CD4-positive, alpha-beta T cell treated with Interleukin-15 for 1 hour (primary cell): ENCODE data around the gene PPM1M.
"Not testable (repeated sequence)": the region's sequence is repeated elsewhere in the genome, so short reads cannot be mapped to it uniquely, and the experiment has no call there.

Experiments used
- DNase-seq: peaks from one replicate; pipeline ENCODE4 v3.0.0-alpha.2; 2020

PPM1M gene

DNA sequence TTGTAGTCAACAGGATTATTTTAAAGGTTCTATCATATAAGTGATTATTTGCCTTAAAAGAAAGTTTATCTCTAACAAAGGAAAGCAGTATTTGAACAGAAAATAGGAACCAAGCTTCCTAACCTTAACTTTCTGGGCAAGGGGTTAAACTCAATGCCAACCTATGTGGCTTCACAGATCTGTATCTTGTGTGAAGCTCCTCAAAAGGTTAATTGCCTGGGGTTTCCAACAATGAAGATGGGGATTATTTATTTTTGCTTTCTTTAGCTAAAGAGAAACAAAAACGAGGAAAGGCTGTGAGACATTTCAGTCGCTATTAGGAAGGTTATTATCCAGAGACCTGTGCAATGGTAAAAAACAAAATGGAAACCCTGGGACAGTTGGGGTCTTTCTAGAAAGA is 34.0 kb downstream of the PPM1M start:
- no peak for DNase-seq

DNA sequence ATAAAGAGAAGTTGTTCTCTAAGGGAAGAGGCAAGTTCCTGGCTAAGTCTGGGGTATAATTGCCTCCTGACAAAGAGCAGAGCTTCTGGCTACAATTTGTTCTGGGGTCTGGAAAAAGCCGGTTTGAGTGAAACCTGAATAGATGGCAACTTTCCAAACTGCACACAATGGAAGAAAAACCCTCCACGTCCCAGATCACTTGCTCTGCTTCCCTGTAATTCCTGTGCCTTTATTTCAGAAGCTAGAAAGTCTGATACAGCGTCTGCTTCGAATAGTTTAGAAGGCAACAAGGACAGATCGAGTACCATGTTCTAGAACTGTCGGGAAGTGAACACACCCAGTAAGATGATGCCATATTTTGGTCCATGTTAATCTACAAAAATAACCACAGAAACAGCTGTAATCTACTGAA is 34.5 kb downstream of the PPM1M start:
- no peak for DNase-seq

DNA sequence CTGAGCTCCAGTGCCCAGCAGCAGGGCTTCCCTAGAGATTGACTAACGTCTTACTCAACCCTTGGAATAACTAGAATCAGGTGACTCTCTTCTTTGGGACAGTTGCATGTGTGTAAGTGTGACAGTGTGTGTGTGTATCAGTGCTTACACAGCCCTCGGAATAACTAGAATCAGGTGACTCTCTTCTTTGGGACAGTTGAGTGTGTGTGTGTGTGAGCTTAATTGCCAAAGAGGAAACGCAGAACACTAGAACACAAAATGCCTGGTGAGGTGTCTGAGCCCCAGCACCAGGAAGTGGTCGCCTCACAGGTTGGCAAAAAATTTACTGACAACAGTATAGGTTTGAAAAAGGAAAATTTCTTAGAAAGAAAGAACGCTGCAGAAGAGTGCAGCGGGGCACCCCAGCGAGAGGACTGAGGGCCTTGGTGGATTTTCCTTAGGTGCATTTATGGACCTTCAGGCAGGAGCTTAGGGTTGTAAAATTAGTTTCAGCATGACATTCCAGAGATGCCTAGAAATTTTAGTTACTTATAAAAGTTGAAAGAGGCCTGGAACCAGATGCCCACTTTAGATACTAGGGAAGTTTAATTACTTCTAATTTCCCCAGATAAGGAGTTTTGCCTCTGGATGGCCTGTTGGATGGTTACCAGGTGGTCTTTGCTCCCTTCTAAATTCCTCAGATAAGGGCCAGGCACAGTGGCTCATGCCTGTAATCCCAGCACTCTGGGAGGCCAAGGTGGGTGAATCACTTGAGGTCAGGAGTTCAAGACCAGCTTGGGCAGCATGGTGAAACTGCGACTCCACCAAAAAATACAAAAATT is 36.6 kb downstream of the PPM1M start:
- DNase-seq = peak; percentile 59

DNA sequence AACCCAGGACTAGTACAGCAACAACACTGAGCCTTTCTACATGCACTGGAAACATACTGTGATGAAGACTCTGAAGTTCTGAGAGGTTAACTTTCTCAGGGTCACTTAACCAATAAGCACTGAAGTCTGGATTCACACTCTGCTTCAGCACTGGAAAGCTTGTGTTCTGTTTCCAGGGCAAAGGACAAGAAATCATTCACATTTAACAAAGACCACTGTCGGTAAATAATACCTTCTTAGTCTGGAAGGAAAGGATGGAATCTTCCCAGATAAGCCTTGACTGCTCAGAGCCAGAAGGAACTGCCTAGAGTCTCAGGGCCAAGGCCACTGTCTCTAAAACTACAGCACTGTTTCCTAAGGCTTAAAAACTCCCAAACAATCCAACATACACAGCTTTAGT is 37.7 kb downstream of the PPM1M start:
- no peak for DNase-seq

DNA sequence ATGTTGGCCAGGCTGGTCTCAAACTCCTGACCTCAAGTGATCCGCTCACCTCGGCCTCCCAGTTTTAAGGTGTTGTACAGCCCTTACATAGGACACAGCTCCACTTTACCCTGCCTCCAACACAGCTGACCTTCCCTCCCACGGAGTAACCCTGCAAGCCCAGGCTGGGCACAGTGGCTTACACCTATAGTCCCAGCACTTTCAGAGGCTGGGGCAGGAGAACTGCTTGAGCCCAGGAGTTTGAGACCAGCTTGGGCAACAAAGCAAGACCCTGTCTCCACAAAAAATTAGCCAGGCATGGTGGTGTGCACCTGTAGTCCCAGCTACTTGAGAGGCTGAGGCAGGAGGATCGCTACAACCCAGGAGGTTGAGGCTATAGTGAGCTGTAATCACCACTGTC is 38.5 kb downstream of the PPM1M start:
- not testable (repeated sequence) for DNase-seq

DNA sequence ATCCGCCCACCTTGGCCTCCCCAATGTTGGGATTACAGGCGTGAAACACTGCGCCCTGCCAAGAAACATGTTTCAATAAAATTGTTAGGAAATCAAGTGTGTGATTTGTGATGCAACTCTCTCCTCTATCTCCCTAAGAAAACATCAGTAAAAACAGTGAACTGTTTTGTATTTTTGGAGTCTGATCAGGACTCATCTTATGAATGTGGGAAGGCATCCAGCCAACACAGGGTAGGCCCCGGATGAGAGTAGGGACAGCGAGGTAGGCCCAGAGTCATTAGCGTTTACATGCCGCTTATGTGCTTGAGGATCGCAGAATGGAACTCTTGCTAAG is 41.2 kb downstream of the PPM1M start:
- no peak for DNase-seq

DNA sequence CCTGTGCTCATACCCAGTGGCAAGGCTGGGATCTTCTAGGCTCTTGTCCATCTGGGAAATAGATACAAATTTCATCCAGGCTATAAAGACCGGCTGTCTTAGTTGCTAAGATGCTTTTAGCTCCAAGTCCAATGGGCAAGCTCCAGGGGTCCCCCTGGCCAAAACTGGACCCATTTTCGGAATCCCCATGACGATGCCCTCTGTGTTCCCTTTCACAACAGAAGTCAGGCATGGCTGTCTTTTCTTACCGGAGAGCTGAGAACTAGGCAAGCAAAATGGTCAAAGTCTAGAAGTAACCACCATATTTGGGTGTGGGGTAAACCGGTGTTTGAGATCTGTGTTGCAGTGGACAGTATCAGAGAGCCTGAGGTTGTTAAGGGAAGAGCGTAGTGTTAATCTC is 43.1 kb downstream of the PPM1M start:
- DNase-seq = no peak

DNA sequence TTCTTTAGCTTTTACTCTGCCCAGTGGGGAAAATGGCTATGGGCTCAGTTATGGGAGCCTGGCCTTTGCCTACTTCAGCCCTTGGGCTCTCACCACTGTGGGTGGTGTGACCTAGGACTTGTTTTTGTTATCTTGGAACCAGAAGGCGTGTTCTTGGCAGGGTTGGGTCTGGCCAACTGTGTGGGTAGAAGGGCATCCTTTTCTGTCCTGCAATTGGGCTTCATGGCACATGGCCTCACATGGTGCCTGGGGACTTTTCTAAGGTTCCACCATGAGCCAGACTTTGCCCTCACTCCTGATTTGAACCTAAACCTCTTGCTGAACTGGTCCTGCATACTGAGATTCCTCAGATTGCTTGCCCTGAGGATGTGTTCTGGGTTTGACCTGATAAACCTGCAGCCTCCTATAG is 43.8 kb downstream of the PPM1M start:
- no peak for DNase-seq

DNA sequence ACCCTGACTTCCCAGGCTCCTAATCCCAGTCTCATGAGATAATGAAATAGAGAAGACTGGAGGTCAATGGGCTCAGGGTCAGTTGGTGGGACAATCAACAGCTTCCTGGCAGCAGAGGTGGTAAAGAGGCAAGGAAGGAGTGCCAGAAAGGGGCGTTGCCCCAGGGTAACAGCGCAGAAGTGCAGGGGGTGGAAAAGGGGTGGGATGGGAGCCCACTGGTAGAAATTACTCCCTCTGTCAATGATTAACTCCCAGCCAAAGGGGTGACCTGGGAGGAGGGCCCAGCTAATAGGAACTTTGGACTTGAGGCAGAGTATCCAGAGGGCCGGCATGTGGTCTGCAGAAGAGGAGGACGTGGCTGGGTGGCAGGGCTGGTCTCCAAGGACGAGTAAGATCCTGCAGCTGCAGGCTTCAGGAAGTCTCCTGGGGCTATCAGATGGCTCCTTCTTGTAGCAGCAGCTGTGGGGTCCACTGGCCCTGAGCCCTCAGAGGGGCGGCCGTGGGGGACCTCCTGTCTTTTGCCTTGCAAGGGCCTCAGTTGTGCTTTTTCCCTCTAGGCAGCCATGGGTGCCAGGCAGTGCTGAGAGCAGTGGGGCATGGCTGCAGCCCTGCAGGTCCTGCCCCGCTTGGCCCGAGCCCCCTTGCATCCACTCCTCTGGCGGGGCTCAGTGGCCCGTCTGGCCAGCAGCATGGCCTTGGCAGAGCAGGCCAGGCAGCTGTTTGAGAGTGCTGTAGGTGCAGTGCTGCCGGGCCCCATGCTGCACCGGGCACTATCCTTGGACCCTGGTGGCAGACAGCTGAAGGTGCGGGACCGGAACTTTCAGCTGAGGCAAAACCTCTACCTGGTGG is 44.4 kb downstream of the PPM1M start:
- DNase-seq = no peak

DNA sequence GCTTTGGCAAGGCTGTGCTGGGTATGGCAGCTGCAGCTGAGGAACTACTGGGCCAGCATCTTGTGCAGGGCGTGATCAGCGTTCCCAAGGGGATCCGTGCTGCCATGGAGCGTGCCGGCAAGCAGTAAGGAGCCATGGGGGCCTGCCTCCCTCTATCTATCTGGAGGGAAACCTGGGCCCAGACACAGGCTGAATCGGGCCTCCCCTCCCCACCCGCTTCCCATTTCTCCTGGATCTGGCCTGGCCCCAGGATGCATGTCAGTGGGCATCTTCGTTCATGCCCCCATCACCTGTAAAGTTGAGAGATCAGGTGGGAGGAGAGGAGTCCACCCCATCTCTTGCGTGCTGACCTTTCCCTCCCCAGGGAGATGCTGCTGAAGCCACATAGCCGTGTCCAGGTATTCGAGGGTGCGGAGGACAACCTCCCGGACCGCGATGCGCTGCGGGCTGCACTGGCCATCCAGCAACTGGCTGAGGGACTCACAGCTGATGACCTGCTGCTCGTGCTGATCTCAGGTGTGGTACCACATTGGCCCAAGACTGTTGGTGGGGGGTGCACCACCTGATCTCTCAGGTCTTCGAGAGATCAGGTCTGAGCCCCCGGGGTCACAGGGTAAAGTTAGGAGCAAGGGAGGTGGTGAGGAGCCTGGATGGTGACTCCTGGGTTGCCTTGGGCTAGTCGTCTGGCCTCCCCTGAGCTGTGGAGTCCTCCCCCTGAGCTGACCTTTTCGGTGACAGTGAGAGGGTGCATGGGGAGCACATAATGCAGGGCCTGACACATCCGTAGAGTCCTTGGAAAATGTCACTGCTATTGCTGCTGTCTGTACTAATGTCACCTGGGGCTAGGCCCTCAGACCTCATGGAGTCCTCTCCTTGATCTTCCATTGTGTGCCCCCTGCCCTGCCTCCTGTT is 45.3 kb downstream of the PPM1M start:
- no peak for DNase-seq

DNA sequence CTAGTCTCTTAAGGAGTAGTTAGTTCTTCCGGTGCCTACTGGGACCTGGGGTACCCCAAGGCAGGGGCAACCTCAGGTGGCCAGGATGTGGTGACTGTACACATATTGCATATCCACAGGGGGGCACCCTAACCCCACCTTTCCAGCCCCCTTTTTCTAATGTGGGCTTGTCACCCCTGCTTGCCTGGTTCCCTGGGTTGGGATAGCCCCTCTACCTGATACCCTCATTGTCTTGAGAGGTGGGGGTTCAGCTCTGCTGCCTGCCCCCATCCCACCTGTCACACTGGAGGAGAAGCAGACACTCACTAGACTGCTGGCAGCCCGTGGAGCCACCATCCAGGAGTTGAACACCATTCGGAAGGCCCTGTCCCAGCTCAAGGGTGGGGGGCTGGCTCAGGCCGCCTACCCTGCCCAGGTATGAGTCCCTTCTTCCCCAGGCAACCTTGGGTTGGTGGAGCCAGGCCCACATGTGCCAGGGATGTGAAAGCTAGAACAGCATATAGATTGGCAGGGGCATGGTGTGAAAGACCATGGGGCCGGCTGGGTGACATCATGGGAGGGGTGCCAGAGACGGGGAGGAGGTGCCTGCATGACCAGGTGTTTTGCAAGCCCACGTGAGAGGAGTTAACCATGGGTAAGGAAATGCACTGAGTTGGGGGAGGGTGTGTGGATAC is 46.1 kb downstream of the PPM1M start:
- DNase-seq = peak; percentile 48

DNA sequence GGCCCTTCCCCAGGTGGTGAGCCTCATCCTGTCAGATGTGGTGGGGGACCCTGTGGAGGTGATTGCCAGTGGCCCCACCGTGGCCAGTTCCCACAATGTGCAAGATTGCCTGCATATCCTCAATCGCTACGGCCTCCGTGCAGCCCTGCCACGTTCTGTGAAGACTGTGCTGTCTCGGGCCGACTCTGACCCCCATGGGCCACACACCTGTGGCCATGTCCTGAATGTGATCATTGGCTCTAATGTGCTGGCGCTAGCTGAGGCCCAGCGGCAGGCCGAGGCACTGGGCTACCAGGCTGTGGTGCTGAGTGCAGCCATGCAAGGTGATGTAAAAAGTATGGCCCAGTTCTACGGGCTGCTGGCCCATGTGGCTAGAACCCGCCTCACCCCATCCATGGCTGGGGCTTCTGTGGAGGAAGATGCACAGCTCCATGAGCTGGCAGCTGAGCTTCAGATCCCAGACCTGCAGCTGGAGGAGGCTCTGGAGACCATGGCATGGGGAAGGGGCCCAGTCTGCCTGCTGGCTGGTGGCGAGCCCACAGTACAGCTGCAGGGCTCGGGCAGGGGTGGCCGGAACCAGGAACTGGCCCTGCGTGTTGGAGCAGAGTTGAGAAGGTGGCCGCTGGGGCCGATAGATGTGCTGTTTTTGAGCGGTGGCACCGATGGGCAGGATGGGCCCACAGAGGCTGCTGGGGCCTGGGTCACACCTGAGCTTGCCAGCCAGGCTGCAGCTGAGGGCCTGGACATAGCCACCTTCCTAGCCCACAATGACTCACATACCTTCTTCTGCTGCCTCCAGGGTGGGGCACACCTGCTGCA is 46.9 kb downstream of the PPM1M start:
- no peak for DNase-seq

DNA sequence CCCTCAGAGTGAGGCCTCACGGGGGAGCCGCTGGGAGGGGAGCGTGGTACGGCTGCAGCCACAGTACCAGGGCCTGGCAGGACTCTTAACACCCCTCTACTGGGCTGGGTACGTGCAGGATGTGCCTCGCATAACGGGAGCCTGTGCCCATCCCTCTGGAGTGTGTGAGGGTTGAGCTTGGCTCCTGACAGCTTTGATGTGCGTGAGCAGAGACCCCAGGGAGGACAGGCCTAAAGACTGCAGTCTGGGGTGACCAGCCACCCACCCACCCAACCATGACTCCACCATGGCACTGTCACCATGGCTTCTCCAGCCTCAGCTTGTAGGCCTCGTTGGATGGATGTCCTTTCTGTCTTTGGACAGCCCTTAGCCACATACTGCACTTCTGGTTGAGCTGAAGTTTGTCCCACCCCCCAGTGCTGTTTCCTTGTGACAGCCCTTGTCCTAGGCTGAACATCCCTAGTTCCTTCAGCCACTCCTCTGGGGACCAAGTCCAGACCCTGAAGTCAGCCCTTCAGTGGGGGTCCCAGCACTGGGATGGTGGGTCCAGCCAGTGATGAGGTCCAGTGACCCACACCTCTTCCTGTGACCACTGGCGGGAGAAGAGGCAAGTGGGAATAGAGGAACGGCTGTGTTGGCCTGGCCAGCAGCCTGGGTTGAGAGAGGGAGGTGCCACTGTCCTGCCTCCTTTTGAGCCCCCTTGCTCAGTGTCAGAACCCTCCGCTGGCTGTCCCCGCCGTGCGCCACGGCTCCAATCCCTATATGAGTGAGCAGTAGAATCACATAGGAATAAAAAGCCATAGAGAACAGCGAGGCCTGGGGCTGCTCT is 48.1 kb downstream of the PPM1M start:
- no peak for DNase-seq

DNA sequence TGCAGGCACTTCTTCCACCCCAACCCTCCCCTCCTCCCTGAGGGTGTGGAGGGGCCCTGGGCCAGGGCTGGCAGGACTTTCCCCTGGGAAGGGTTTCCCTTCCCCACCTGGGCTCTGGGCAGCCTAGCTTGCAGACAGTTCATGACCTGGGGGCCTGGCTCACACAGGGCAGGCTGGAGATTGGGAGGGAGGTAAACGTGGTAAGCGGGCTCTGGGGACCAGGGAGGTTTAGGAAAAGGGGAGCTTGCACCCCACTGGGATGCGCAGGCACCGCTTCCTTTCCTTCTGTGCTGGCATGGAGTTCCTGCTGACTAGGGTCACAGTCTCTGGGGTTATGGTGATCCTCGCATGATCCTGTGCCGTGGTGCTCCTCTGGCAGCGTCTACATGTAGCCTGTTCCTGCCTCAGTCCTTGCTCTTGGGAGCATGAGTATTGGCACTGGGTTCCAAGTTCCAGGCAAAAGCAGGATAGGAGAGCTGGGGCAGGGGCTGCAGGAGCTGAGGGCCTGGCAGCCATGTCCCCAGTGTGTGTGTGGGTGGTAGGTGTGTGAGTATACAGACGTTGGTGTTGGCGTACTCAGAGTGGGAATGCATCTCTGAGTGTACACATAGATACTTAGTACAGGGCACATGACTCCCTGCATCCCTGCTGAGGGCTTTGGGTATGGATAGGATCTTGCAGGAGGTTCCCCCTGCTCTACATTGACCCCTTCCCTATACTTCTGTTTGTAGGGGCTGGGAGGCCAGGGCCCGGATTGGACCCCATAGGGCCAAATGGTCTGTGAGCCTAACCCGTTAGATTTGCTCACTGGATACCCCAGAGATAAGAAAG is 49.0 kb downstream of the PPM1M start:
- no peak for DNase-seq

DNA sequence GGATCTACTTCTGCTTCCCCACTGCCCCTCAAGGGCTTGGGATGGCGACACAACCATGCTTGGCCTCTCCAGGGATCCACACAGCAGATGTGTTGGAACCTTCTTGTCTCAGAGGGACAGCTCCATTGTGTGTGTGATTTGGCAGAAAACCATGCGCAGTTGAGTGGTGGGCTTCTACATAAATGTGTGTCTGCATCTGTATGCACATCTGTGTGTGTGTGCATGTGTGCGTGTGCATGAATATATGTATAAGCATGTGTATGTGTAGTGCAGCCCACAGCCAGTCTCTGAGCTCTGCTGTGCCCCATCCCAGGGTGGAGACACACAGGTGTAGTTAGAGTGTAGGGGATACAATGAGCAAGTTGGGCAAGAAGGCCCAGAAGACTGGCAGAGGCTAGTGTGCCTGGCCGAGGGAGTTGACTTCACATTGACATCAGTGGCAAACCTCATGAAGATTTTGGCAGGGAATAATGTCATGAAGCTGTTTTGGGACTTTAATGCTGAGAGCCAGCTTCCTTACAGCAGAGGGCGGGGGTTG is 50.2 kb downstream of the PPM1M start:
- DNase-seq = no peak

DNA sequence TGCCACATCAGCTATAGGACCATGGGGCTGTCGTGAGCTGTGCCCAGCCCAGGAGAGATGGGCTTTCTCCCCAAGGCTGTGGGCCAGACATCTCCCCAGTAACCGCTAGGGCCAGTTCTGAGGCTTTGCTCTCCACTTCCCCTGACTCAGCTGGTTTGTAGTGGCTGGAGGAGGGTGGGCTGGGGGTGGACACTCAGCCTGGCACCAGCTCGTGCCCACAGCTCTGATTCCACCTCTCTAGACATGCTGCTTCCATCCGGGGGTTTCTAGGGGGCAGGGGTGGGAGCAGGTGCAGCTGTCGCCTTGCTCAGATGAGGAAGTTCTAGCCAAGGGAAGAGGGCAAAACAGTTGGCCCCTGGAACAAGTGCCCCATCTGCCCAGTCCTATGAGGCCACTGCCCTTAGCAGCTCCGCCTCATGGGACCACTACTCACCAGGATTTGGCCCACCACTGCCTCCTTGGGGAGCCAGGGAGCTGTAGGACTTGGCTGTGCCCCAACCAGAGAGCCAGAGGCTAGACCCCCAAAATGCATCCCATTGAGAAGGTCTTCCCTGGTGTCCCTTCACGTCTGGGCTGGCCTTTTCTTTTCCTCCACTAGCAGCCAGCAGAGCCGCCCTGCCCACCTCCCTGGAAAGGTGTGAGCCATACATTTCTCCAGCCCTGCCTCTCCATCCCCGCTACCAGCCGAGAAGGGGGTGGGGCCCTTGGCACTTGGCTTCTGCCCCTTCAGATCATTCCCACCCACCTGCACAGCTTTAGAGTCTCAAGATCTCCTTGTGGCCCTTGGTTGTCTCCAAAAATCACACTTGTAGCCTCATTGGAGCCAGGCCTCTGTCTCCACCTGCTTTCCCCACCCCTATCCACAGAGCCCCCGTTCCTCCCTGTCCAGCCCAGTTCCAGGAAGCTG is 51.9 kb downstream of the PPM1M start:
- no peak for DNase-seq

DNA sequence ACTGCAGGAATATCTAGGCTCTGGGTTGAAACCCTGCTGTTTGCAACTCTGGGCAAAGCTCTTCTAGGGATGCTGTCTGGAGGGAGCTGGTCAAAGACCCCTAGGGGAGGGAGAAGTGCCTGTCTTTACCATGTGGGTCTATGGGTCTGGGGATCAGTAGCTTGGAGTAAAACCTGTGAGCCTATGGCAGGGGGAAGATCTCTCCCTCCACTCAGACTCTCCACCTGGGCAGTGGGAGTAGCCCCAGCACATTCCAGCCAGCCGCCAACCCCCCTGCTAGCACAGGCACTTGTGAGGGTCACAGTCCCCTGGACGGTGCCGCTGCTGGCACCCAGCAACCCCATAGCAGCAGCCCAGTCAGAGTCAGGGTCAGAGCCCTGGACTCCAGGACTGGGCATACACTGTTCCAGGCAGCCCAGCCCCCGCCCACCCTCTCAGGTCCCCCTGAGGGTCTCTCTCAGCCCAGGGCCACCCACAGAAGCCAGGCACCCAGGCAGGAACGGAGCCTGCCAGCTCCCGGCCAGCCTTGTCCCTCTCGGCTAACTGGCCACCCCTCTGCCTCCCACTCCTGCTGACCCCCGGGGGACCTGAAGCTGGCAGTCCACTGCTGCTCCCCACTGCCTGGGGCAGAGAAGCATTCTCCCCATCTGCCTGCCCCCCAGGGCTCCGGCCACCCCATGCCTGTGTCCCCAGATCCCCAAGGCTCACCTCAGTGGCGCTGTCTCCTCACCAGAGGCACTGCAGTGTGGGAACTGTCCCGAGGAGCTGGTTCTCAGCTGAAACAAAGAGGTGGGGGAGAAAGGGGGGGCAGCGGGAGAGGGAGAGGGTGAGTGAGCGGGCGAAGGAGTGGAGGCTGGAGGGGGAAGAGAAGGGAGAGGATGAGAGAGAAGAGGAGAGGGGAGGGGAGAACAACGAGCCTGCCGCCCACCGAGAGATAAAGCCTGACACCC is 52.9 kb downstream of the PPM1M start:
- DNase-seq = no peak
